GM23338 (cell line): Measurements from ENCODE around the gene SMIM5.

Experiments used
- CREB1 ChIP-seq: fragments of 250-450 bp; sonication (Bioruptor Pico); IDR thresholded peaks from 2 replicates; pipeline ENCODE4 v1.5.0; 2020; ENCODE audit warnings: low read depth, mild to moderate bottlenecking, moderate library complexity
- CTCF ChIP-seq, 2 experiments: fragments of 200-600 bp in 1 of 2; sonication (generic) in 1 of 2; conservative IDR thresholded peaks; 2 replicates each; pipeline versions ENCODE4 v1.5.1 to v1.6.1; 2016 to 2017; ENCODE audit warnings: antibody characterized with exemption in 2 of 2, low read depth in 2 of 2, mild to moderate bottlenecking in 2 of 2, moderate library complexity in 1 of 2
- ETS1 ChIP-seq: IDR thresholded peaks from 2 replicates; pipeline ENCODE4 v1.6.1; 2016; ENCODE audit warnings: antibody characterized with exemption
- EZH2 ChIP-seq: fragments of 200-600 bp; sonication (generic); IDR thresholded peaks from one replicate; pipeline ENCODE4 v1.8.0; 2017; ENCODE audit warnings: antibody characterized with exemption, mild to moderate bottlenecking, low read depth; ENCODE audit not compliant: unreplicated experiment
- EZH2phosphoT487 ChIP-seq: fragments of 200-600 bp; sonication (generic); IDR thresholded peaks from one replicate; pipeline ENCODE4 v1.8.1; 2018; ENCODE audit warnings: antibody characterized with exemption; ENCODE audit not compliant: unreplicated experiment
- JUNB ChIP-seq: IDR thresholded peaks from one replicate; pipeline ENCODE4 v1.6.1; 2016; ENCODE audit warnings: antibody characterized with exemption; ENCODE audit not compliant: unreplicated experiment
- NANOG ChIP-seq: IDR thresholded peaks from 2 replicates; pipeline ENCODE4 v1.6.1; 2016; ENCODE audit warnings: antibody characterized with exemption, borderline replicate concordance
- POLR2AphosphoS5 ChIP-seq: IDR thresholded peaks from 2 replicates; pipeline ENCODE4 v1.6.1; 2016; ENCODE audit warnings: antibody characterized with exemption, low read depth
- REST ChIP-seq: IDR thresholded peaks from one replicate; pipeline ENCODE4 v1.6.1; 2018; ENCODE audit warnings: antibody characterized with exemption; ENCODE audit not compliant: unreplicated experiment
- ZNF331 ChIP-seq: fragments of 250-450 bp; sonication (Bioruptor Pico); IDR thresholded peaks from 2 replicates; pipeline ENCODE4 v1.5.0; 2020; ENCODE audit warnings: low read depth, mild to moderate bottlenecking, moderate library complexity
- ZNF462 ChIP-seq: fragments of 250-450 bp; sonication (Bioruptor Pico); IDR thresholded peaks from 2 replicates; pipeline ENCODE4 v1.5.0; 2020; ENCODE audit warnings: mild to moderate bottlenecking, moderate library complexity

- no peak for TF ChIP-seq POLR2AphosphoS5
- no peak for TF ChIP-seq CTCF (conservative IDR thresholded peaks at IDR 0.05; ENCODE audit: low read depth in 2 of 2)
- no peak for TF ChIP-seq EZH2phosphoT487
- no peak for TF ChIP-seq EZH2
- TF ChIP-seq ZNF462 (CRISPR knock-in tag), result no peak
- TF ChIP-seq JUNB, result no peak
- no peak for TF ChIP-seq REST
- TF ChIP-seq ETS1, result no peak
- TF ChIP-seq NANOG, result no peak
- TF ChIP-seq ZNF331 (CRISPR knock-in tag), result no peak
- no peak for TF ChIP-seq CREB1
These were observed 4.8 kb upstream of the SMIM5 start for GRCh38 chr17:75628425-75628824.
